Small intestine (tissue), 7 donors: ENCODE results near the gene ARHGEF16. TPM values are rescaled to one million over a fixed set of nuclear protein-coding genes. Genes with fewer than 3 reads are reported as not detected.

Source experiments
- DNase-seq, 2 donors: peaks; one replicate each; pipeline versions ENCODE4 v3.0.0 to v3.0.0-alpha.2; 2013
- FAIRE-seq: peaks from 2 replicates; lab custom pipeline; 2012; peaks lifted over from hg19 to GRCh38; lab: Jason Lieb, UNC
- H3K27ac ChIP-seq, 3 donors: one replicate each; pipeline ENCODE4 v1.5.1; 2013; ENCODE audit warnings: low read length in 2 of 3, mild to moderate bottlenecking in 2 of 3, control low read depth in 1 of 3, inconsistent platforms in 1 of 3, low read depth in 1 of 3, moderate library complexity in 1 of 3
- H3K27me3 ChIP-seq, 3 donors: one replicate each; pipeline ENCODE4 v1.6.1; 2013; ENCODE audit warnings: low read length in 3 of 3, inconsistent platforms in 1 of 3; ENCODE audit not compliant: control insufficient read depth in 3 of 3, insufficient read depth in 3 of 3
- H3K36me3 ChIP-seq, 3 donors: one replicate each; pipeline ENCODE4 v1.6.1; 2013; ENCODE audit warnings: low read length in 3 of 3, inconsistent platforms in 1 of 3, low read depth in 1 of 3, mild to moderate bottlenecking in 1 of 3, moderate library complexity in 1 of 3; ENCODE audit not compliant: control insufficient read depth in 3 of 3, insufficient read depth in 2 of 3
- H3K4me1 ChIP-seq, 3 donors: one replicate each; pipeline ENCODE4 v1.6.1; 2013; ENCODE audit warnings: low read length in 2 of 3, inconsistent platforms in 1 of 3, low read depth in 1 of 3, mild to moderate bottlenecking in 1 of 3, moderate library complexity in 1 of 3; ENCODE audit not compliant: control insufficient read depth in 3 of 3, insufficient read depth in 2 of 3
- H3K4me3 ChIP-seq, 3 donors: one replicate each; pipeline ENCODE4 v1.5.1; 2013; ENCODE audit warnings: low read length in 3 of 3, control low read depth in 1 of 3, inconsistent platforms in 1 of 3, low read depth in 1 of 3, mild to moderate bottlenecking in 1 of 3, moderate library complexity in 1 of 3
- H3K9me3 ChIP-seq, 2 donors: one replicate each; pipeline ENCODE4 v1.6.1; 2013; ENCODE audit warnings: low read depth in 1 of 2, low read length in 1 of 2; ENCODE audit not compliant: control insufficient read depth in 2 of 2, insufficient read depth in 1 of 2
- WGBS, 3 donors: extraction: QIAGEN DNeasy Blood & Tissue Kit; methylation state at CpG; one replicate each; pipeline ENCODE4 v1.1.7; 2013; 5-methylcytosine and 5-hydroxymethylcytosine counted together
- polyA plus RNA-seq, 4 donors: library from polyadenylated mRNA; stranded (reverse) in 3 of 4; unstranded in 1 of 4; fragments of 200-250 nt in 3 of 4; fragments of 120-200 nt in 1 of 4; gene quantifications; one replicate each; pipeline versions ENCODE4 v1.2.1 to v1.2.3, GENCODE V29; 2013
- donor health status: healthy with polysubstance abuse.
- donor health status: control.
- donor health status: control.
- donor health status: Bipolar disorder and iron deficiency.
- donor health status: healthy.

The ARHGEF16 gene
- polyA plus RNA-seq, 4 donors = 31.0 to 121 (median 83.7) TPM

DNA sequence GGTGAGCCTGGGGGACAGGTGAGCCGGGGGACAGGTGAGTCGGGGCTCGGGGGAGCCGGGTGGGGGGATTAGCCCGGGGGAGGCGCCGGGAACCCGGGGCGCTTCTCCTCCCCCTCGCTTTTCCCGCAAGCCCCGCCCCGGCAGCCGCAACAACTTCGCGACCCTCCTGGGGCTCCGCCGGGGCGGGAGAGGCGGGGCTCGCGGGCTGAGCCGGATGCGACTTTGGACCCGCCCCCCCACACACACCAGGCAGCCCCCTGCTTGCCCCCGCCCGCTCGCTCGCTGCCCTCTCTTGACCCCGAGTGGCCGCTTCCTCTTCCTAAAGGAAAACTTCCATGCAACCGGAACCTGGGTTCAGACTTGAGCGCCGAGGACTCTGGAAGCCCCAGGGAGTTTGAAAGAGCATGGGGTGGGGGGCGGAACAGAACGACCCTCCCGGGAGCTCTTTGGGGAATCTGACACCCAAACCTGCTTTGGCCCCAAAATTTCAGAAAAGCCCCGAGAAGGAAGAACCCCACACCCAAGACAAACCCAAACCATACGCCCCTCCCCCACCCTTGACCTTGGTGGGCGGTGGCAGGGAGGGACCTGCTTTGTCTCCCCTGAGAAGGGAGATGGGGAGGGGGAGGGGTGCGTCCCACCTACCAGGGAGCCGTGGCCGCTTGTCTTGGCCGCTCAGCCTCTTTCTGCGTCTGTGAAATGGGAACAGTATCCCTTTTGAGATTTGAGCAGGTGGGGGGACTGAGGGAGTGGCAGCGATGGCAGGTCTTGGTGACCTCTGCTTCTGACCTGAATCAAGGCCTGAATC, 550 bp downstream of the ARHGEF16 start:
- 7 to 9% (median 9%) methylated on average over 27 to 45 of the region's 46 CpGs for WGBS, 3 donors
- H3K27ac ChIP-seq = peak overlapping the region; percentile 88 to 97 (median 88)
- peaks cover 0 to 18% (median 0%) of the 10 kb centered on the region in 3 donors for H3K36me3 ChIP-seq
- no peak for FAIRE-seq
- DNase-seq = peak; percentile 64 to 90
- H3K9me3 ChIP-seq = no peaks in the 10 kb centered on the region
- H3K4me1 ChIP-seq = peaks cover 5 to 60% (median 9%) of the 10 kb centered on the region in 3 donors
- H3K27me3 ChIP-seq = peaks cover 0 to 2% (median 0%) of the 10 kb centered on the region in 3 donors
- peak overlapping the region; percentile 64 to 78 (median 64) for H3K4me3 ChIP-seq

DNA sequence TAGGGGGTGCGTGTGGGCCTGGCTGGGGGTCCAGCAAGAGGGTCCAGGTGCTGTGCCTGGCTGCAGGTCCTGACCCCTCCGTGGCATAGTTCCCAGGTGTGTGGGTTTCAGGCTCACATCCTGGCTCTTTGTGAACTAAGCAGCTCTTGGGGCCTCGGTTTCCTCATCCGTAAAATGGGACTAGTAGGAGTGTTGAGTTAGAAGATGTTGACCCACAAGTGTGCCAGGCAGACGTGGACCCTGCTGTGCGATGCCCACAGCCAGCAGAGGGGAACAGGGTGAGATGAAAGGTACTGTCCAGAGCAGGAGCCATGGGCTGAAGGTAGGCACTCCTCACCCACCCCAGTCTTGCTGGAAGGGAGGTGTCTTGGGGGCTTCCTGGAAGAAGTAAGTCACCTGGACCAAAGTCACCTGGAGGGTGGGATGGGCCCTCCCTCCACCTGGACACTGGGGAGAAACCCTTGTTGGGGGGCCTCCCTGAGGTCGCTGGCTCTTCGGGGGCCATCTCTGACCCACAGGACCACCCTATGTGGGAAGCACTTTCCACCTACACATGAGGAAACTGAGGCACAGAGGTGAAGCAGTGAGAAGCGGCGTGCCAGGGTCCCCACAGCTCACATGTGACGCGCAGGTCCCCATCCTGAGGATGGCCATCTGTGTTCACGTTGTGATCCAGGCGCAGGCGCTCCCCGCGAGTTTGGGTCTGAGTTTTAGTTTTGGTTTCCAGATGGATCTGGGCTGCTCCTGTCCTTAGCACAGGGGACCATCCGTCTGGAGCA, 1.4 kb downstream of the ARHGEF16 start:
- Histone ChIP-seq H3K4me3 (peak overlapping the region in 2 of 3 donors; percentile 64 to 78), H3K27me3 (peaks cover 0 to 2% (median 0%) of the 10 kb centered on the region in 3 donors), H3K27ac (peak overlapping the region; percentile 88 to 97 (median 88)), H3K36me3 (peaks cover 0 to 22% (median 0%) of the 10 kb centered on the region in 3 donors), H3K4me1 (peaks cover 5 to 68% (median 9%) of the 10 kb centered on the region in 3 donors), H3K9me3 (no peaks in the 10 kb centered on the region)
- DNase-seq = peak; percentile 42
- 48 to 74% (median 55%) methylated on average over 18 of the region's 18 CpGs for WGBS, 3 donors
- no peak for FAIRE-seq

- H3K4me3 ChIP-seq = peak overlapping the region in 1 of 3 donors; percentile 78
- WGBS, 3 donors = 10 to 65% (median 38%) methylated on average over 12 of the region's 12 CpGs
- peaks cover 5 to 75% (median 9%) of the 10 kb centered on the region in 3 donors for H3K4me1 ChIP-seq
- FAIRE-seq (no peak), DNase-seq (peak; percentile 72 to 88)
- no peaks in the 10 kb centered on the region for H3K9me3 ChIP-seq
- H3K27ac ChIP-seq = peak overlapping the region; percentile 88 to 98 (median 97)
- peaks cover 0 to 2% (median 0%) of the 10 kb centered on the region in 3 donors for H3K27me3 ChIP-seq
- peaks cover 0 to 27% (median 0%) of the 10 kb centered on the region in 3 donors for H3K36me3 ChIP-seq
Observed at GRCh38 chr1:3456449-3456963, 2.0 kb downstream of the ARHGEF16 start.

DNA sequence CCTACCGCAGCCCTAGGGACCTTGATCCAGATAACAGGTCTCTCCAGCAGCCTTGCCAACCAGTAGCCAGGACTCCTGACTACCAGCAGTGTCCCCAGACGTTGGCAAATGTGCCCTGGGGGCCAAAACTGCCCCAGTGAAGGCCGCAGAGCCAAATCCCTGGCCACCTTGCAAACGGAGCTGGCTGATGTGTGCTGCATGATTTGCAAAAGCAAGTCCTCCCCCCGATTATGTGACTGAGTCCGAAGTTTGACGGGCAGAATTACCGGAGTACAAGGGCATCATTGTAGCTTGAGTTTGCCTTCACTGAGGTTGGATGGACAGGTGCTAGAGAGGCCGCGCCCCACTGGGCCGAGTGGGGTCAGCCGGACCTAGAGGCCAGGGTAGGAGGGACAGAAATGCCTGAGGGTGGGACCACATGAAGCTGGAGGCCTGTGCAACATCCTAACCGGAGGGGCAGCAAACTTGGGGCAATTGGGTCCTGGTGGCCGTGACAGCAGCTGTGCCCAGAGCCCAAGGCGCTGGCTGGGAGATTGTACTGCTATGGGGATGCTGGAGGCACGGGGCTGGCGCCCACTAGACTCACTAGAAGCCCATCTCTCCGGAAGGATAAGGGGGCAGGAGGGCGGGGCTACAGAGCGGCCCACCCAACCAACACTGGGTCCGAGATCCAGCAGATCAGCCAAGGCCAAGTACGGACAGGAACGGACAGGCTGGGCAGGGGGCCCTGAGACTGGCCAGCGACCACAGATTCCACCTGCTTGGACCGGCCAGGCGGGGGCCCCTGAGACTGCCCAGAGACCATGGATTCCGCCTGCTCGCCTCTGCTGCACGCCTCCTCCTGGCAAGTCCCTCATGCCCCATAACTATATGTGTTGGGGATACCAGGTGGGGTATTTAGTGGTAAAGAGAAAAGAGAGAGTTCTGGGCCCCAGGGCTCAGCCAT, 2.8 kb downstream of the ARHGEF16 start:
- H3K27ac ChIP-seq = peak overlapping the region; percentile 88 to 98 (median 97)
- 51 to 75% (median 60%) methylated on average over 29 of the region's 29 CpGs for WGBS, 3 donors
- H3K4me3 ChIP-seq = peak overlapping the region in 1 of 3 donors; percentile 78
- DNase-seq = no peak
- H3K4me1 ChIP-seq = peaks cover 5 to 77% (median 9%) of the 10 kb centered on the region in 3 donors
- FAIRE-seq = no peak
- peaks cover 0 to 2% (median 0%) of the 10 kb centered on the region in 3 donors for H3K27me3 ChIP-seq
- no peaks in the 10 kb centered on the region for H3K9me3 ChIP-seq
- H3K36me3 ChIP-seq = peaks cover 0 to 32% (median 0%) of the 10 kb centered on the region in 3 donors

DNA sequence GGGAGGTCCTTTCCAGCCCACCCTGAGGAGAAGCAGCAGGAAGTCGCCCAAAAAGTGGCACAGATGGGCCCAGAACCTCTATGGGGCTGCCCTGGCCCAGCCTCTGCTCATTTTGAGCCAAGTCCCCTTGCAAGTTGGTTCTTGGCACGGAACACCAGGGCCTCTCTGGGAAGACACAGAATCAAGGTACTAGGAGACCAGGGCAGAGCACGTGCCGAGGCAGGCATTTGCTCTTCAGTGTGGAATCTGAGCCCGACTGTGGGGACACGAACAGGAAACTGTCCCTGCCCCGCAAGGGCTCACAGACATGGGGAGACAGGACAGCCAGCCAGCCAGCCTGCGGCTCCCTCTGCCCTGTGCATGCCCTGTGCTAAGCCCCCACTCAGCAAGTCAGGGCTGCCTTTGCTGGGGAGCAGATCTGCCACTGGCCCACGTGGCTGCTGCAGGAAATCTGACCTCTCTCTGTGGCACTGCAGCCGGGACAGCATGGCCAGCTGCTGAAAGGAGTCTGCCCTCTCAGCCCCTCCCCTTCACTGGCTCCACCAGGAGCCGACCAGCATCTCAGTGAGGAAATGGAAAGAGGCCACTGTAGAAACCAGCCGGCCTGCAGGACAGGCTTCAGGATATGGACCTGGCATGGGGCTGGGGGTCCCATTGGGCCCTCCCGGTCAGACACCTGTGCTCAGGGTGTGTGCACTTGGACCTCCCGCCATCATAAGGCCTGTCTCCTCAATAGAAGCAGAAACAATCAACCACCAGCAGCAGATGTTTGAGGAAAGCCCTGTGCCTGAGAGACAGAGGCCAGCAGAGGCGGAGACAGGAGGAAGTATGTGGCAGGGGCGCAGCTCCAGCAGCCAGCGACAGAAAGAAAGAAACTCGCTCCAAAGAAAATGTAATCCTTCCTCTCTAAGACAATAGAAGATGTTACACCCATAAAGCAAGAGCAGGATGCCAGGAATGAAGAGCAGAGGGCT, 3.7 kb downstream of the ARHGEF16 start:
- whole genome bisulfite sequencing, 3 donors = 17 to 34% (median 25%) methylated on average over 18 of the region's 18 CpGs
- peak overlapping the region; percentile 87 to 98 (median 97) for H3K27ac ChIP-seq
- H3K4me1 ChIP-seq = peaks cover 5 to 77% (median 9%) of the 10 kb centered on the region in 3 donors
- H3K27me3 ChIP-seq = peaks cover 0 to 2% (median 0%) of the 10 kb centered on the region in 3 donors
- peaks cover 0 to 42% (median 0%) of the 10 kb centered on the region in 3 donors for H3K36me3 ChIP-seq
- H3K4me3 ChIP-seq = no peak overlapping the region
- H3K9me3 ChIP-seq = no peaks in the 10 kb centered on the region
- DNase-seq (peak; percentile 44 to 58), FAIRE-seq (no peak)

DNA sequence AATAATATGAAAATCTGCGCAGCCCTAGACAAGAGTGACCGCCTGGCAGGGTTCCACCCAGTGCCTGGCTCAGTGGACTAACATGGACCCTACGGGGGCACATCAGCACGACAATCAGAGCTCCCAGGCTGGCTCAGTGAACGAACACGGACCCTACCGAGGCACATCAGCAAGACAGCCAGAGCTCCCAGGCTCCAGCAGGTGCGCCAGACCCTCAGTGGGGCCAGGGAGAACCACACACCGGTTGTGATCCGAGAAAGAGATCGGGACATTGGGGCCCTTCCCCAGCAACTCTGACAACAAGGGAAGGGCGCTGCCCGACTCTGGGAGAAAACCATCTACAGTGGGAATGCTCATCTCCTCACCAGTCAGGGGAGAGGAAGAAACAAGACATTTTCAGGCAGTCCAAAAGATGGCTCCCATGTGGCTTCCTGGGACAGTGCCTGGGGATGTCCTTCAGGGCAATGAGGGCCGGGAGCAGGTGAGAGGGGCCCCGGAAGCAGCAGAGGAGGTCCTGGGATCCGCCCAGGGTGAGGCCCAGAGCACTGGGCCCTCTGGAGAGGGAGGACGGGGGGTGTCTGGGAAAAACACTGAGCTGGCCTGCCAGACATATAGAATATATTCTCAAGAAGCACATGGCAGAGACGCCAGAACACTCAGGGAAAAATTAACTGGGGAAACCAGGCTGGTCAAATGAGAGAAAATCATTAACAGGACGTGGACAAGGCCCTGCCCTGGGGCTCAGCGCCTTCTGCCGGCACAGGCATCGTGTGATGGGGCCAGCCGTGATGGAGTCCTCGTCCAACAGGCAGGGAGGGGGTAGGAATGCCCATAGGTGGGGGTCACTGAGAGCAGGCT, 4.8 kb downstream of the ARHGEF16 start:
- Histone ChIP-seq H3K4me3 (no peak overlapping the region), H3K27me3 (no peaks in the 10 kb centered on the region), H3K27ac (peak overlapping the region; percentile 87 to 98 (median 97)), H3K36me3 (peaks cover 0 to 53% (median 0%) of the 10 kb centered on the region in 3 donors), H3K9me3 (no peaks in the 10 kb centered on the region), H3K4me1 (peaks cover 3 to 67% (median 9%) of the 10 kb centered on the region in 3 donors)
- DNase-seq (peak; percentile 51 to 74), FAIRE-seq (no peak)
- WGBS, 3 donors = 41 to 71% (median 54%) methylated on average over 24 of the region's 24 CpGs
